GM23248 (cell line): ENCODE results near the gene FAM219A. TPM values are rescaled to one million over a fixed set of nuclear protein-coding genes. Genes with fewer than 3 reads are reported as not detected.
"Not testable (repeated sequence)": the region's sequence is repeated elsewhere in the genome, so short reads cannot be mapped to it uniquely, and the experiment has no call there.

ENCODE experiments used
- DNase-seq: peaks from one replicate; pipeline ENCODE4 v3.0.0-alpha.2; 2015
- H2AFZ ChIP-seq: fragments of 200-600 bp; sonication (generic); 2 replicates; pipeline ENCODE4 v1.6.1; 2016; ENCODE audit warnings: antibody characterized with exemption
- H3F3A ChIP-seq: fragments of 200-600 bp; sonication (generic); 2 replicates; pipeline ENCODE4 v1.6.1; 2016; ENCODE audit warnings: mild to moderate bottlenecking, antibody characterized with exemption, mixed run types; ENCODE audit not compliant: insufficient read depth
- H3K27ac ChIP-seq: fragments of 200-600 bp; sonication (generic); 2 replicates; pipeline ENCODE4 v1.5.1; 2016; ENCODE audit warnings: mild to moderate bottlenecking
- H3K27me3 ChIP-seq: fragments of 200-600 bp; sonication (generic); replicated peaks from 2 replicates; pipeline ENCODE4 v1.6.1; 2016; ENCODE audit warnings: mild to moderate bottlenecking; ENCODE audit not compliant: insufficient read depth
- H3K36me3 ChIP-seq: fragments of 200-600 bp; sonication (generic); 2 replicates; pipeline ENCODE4 v1.6.1; 2016; ENCODE audit warnings: low read depth, mild to moderate bottlenecking
- H3K4me1 ChIP-seq: fragments of 200-600 bp; sonication (generic); 2 replicates; pipeline ENCODE4 v1.6.1; 2016; ENCODE audit warnings: mild to moderate bottlenecking; ENCODE audit not compliant: insufficient read depth
- H3K4me2 ChIP-seq: fragments of 200-600 bp; sonication (generic); one replicate; pipeline ENCODE4 v1.6.1; 2016; ENCODE audit warnings: mild to moderate bottlenecking; ENCODE audit not compliant: unreplicated experiment
- H3K4me3 ChIP-seq: fragments of 200-600 bp; sonication (generic); 2 replicates; pipeline ENCODE4 v1.5.1; 2016; ENCODE audit warnings: mild to moderate bottlenecking
- H3K79me2 ChIP-seq: fragments of 200-600 bp; sonication (generic); 2 replicates; pipeline ENCODE4 v1.6.1; 2016; ENCODE audit warnings: mild to moderate bottlenecking; ENCODE audit not compliant: insufficient read depth
- H3K9ac ChIP-seq: fragments of 200-600 bp; sonication (generic); 2 replicates; pipeline ENCODE4 v1.6.1; 2016; ENCODE audit warnings: mild to moderate bottlenecking
- H3K9me2 ChIP-seq: fragments of 200-600 bp; sonication (generic); 2 replicates; pipeline ENCODE4 v1.6.1; 2016; ENCODE audit warnings: mixed run types, mild to moderate bottlenecking, moderate library complexity; ENCODE audit not compliant: insufficient read depth
- H3K9me3 ChIP-seq: fragments of 200-600 bp; sonication (generic); one replicate; pipeline ENCODE4 v1.6.1; 2017; ENCODE audit warnings: low read depth
- H4K20me1 ChIP-seq: fragments of 200-600 bp; sonication (generic); 2 replicates; pipeline ENCODE4 v1.6.0; 2016; ENCODE audit not compliant: insufficient read depth
- EZH2 ChIP-seq: fragments of 200-600 bp; sonication (generic); IDR thresholded peaks from 2 replicates; pipeline ENCODE4 v1.6.1; 2018; ENCODE audit warnings: antibody characterized with exemption, mild to moderate bottlenecking; ENCODE audit not compliant: insufficient read depth, poor library complexity, severe bottlenecking
- EZH2phosphoT487 ChIP-seq: fragments of 200-600 bp; sonication (generic); IDR thresholded peaks from 2 replicates; pipeline ENCODE4 v1.6.1; 2018; ENCODE audit warnings: antibody characterized with exemption, moderate library complexity, mild to moderate bottlenecking, low read depth; ENCODE audit not compliant: insufficient read depth
- WGBS, 2 experiments: methylation state at CpG; one replicate each; pipeline ENCODE4 v1.1.6; 2015 to 2017; ENCODE audit warnings: low lambda C conversion rate in 2 of 2, low coverage in 1 of 2; ENCODE audit errors: missing lambda C conversion rate in 2 of 2; 5-methylcytosine and 5-hydroxymethylcytosine counted together
- in situ Hi-C: fragments of 300-500 bp; cut with MboI; formaldehyde crosslinking; loops from 2 replicates; pipeline ENCODE4 v1.15.0; 2020
- polyA plus RNA-seq: library from polyadenylated mRNA; unstranded; fragments of >200 nt; fragmentation: Nextera tagmentation; extraction: Ambion mirVana; gene quantifications from 2 replicates; pipeline ENCODE4 v1.2.1, GENCODE V29; 2016
- total RNA-seq: library from RNA; depleted of rRNA; stranded (reverse); fragments of >200 nt; shearing (Covaris generic); gene quantifications from 2 replicates; pipeline ENCODE4 v1.2.3, GENCODE V29; 2014

Gene FAM219A
- total and polyA plus RNA-seq, 2 experiments from 2014 or later = 7.8 to 9.1 TPM

- Histone ChIP-seq H3K36me3 (no peaks in the 10 kb centered on the region), H3K9me3 (no peaks in the 10 kb centered on the region), H4K20me1 (peaks cover 16% of the 10 kb centered on the region), H3K27me3 (no peaks in the 10 kb centered on the region), H3K4me3 (no peak overlapping the region), H3K9ac (no peak overlapping the region), H3F3A (no peaks in the 10 kb centered on the region), H3K79me2 (peaks cover 37% of the 10 kb centered on the region), H3K27ac (no peak overlapping the region), H3K9me2 (no peaks in the 10 kb centered on the region), H3K4me1 (no peaks in the 10 kb centered on the region), H3K4me2 (no peak overlapping the region), H2AFZ (no peak overlapping the region)
- DNase-seq = no peak
- in situ Hi-C loops = no loop called here
- TF ChIP-seq EZH2phosphoT487 (no peak), EZH2 (no peak)
Measured at GRCh38 chr9:34440017-34440416, 18.4 kb downstream of the FAM219A start.

GRCh38 chr9:34438465-34438864 is 19.9 kb downstream of the FAM219A start:
- Histone ChIP-seq H3K79me2 (peaks cover 24% of the 10 kb centered on the region; the same call in 1 of the 2 replicates), H4K20me1 (peaks cover 16% of the 10 kb centered on the region)
- H3K27me3 ChIP-seq, H3K4me3 ChIP-seq, H3F3A ChIP-seq, H3K36me3 ChIP-seq, H3K9me3 ChIP-seq, H2AFZ ChIP-seq, H3K9me2 ChIP-seq, H3K27ac ChIP-seq, H3K4me1 ChIP-seq, DNase-seq, H3K4me2 ChIP-seq, H3K9ac ChIP-seq: not testable (repeated sequence)
- in situ Hi-C loops = loop anchor here (10.0 kb wide), 1 partner anchor 56 kb away; no protein-coding TSS in a partner anchor
- 94 to 96% methylated on average over 4 of the region's 4 CpGs for WGBS, 2 experiments

- not testable (repeated sequence) for DNase-seq, H3K4me3 ChIP-seq, H3K9ac ChIP-seq, H3K27ac ChIP-seq, H2AFZ ChIP-seq, H3K9me3 ChIP-seq, H3K4me2 ChIP-seq, H3K27me3 ChIP-seq, H3F3A ChIP-seq, H3K4me1 ChIP-seq, H3K9me2 ChIP-seq, H3K36me3 ChIP-seq
- in situ Hi-C loops = loop anchor here (10.0 kb wide), 1 partner anchor 57 kb away; no protein-coding TSS in a partner anchor
- 91% methylated on average over 16 to 28 of the region's 28 CpGs for WGBS, 2 experiments
- Histone ChIP-seq H4K20me1 (peaks cover 16% of the 10 kb centered on the region), H3K79me2 (peaks cover 24% of the 10 kb centered on the region; the same call in 1 of the 2 replicates)
Measured at GRCh38 chr9:34437926-34438307, 20.5 kb downstream of the FAM219A start.

GRCh38 chr9:34437006-34437925 is 21.1 kb downstream of the FAM219A start:
- DNase-seq = peak; percentile 67
- Histone ChIP-seq H3K9me2 (no peaks in the 10 kb centered on the region), H3K4me1 (no peaks in the 10 kb centered on the region), H3K36me3 (no peaks in the 10 kb centered on the region), H3K79me2 (peaks cover 20% of the 10 kb centered on the region; the same call in 1 of the 2 replicates), H3K4me2 (no peak overlapping the region), H3K9ac (no peak overlapping the region), H3K27me3 (no peaks in the 10 kb centered on the region), H4K20me1 (peaks cover 15% of the 10 kb centered on the region), H3K4me3 (no peak overlapping the region), H3F3A (no peaks in the 10 kb centered on the region), H3K27ac (no peak overlapping the region), H3K9me3 (no peaks in the 10 kb centered on the region), H2AFZ (no peak overlapping the region)
- TF ChIP-seq EZH2phosphoT487 = no peak
- TF ChIP-seq EZH2 = no peak
- in situ Hi-C loops = loop anchor here (10.0 kb wide), 1 partner anchor 58 kb away; no protein-coding TSS in a partner anchor
- 79 to 81% methylated on average over 13 to 14 of the region's 14 CpGs for WGBS, 2 experiments
